ENCODE data around the gene TPK1. TPM values are rescaled to one million over a fixed set of nuclear protein-coding genes. Genes with fewer than 3 reads are reported as not detected.

TPK1 gene
- polyA plus RNA-seq, 2 of the 4 experiments (the other 2 are of a cell fraction), result 1.4 to 2.5 TPM

GRCh38 chr7:144821067-144821466, 14.8 kb downstream of the TPK1 start:
- Histone ChIP-seq H3K4me1 (peaks cover 8% of the 10 kb centered on the region; the same call in 1 of the 3 replicates), H3K4me2 (no peak overlapping the region), H3K4me3 (no peak overlapping the region), H3K9me3 (no peaks in the 10 kb centered on the region), H3K27ac (no peak overlapping the region)
- ChIA-PET POLR2A (no interaction called here), CTCF (no interaction called here)
- no peak for ATAC-seq
- no peak for TF ChIP-seq JUN (IDR thresholded peaks at IDR 0.05)
- TF ChIP-seq POLR2A (IDR thresholded peaks at IDR 0.05; ENCODE audit: low read length), result no peak
- TF ChIP-seq PBX3 (IDR thresholded peaks at IDR 0.05), result no peak
- no peak for TF ChIP-seq MAFK (IDR thresholded peaks at IDR 0.05; ENCODE audit: partially characterized antibody)
- no peak for TF ChIP-seq EHF (CRISPR knock-in tag; IDR thresholded peaks at IDR 0.05)
- TF ChIP-seq RFX5 (IDR thresholded peaks at IDR 0.05), result no peak
- no peak for TF ChIP-seq ZFP36 (IDR thresholded peaks at IDR 0.05; ENCODE audit: borderline replicate concordance, partially characterized antibody)
- no peak for TF ChIP-seq HOXA7 (CRISPR knock-in tag; IDR thresholded peaks at IDR 0.05)
- no peak for TF ChIP-seq EHMT2 (IDR thresholded peaks at IDR 0.05; ENCODE audit: low read depth)
- no peak for TF ChIP-seq GATA3 (IDR thresholded peaks at IDR 0.05; ENCODE audit: borderline replicate concordance)
- TF ChIP-seq JUNB (IDR thresholded peaks at IDR 0.05), result no peak
- TF ChIP-seq ZSCAN20 (CRISPR knock-in tag; IDR thresholded peaks at IDR 0.05), result no peak
- TF ChIP-seq POLR2AphosphoS2 (conservative IDR thresholded peaks at IDR 0.05; ENCODE audit: low read length), result no peak
- TF ChIP-seq FOXS1 (CRISPR knock-in tag; IDR thresholded peaks at IDR 0.05), result no peak
- TF ChIP-seq MAX (IDR thresholded peaks at IDR 0.05), result no peak
- no peak for TF ChIP-seq NPAS2 (CRISPR knock-in tag; IDR thresholded peaks at IDR 0.05; ENCODE audit: borderline replicate concordance)
- TF ChIP-seq MYC (IDR thresholded peaks at IDR 0.05; ENCODE audit: borderline replicate concordance, low read length), result no peak
- FAIRE-seq, result no peak
- DNase-seq (ENCODE audit: low read depth in 1 of 2, low spot score in 1 of 2), result no peak
- 72% methylated on average over 4 of the region's 4 CpGs for WGBS (ENCODE audit: missing lambda C conversion rate)

DNA sequence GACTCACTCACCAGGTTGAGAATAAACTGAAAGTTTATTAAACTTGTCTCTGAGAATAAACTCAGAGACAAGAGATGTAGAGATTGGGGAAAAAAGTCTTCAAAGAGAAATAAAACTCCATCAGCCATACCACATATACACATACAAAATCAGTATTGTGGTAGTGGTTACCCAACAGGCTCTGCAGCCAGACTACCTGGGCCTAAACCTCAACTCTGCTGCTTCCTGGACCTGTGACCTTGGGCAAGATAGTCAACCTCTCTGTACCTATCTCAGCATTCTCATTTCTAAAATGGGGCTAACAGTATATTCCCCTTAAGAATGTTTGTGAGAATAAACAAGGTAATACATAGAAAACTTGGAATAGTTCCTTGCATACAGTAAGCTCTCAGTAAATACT, 15.3 kb downstream of the TPK1 start:
- ATAC-seq (no peak), FAIRE-seq (no peak)
- CTCF ChIA-PET, result no interaction called here

DNA sequence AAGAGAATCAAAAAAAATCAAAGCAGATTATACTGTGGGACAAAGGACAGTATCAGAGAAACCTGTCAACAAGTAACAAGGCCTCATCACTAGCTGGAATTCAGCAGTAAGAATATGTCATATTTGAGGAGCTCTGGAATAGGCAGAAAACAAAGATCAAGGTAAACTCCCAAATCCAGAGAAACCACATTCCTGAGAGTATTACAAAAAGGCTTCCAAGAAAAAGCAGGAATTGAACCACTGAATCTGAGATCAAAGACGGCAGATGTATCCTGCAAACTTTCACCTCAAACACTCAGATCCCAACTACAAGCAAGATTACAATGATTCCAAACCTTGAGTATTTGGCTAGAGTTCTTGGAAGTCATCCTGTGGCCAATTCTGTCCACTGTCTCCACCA, 16.3 kb downstream of the TPK1 start:
- 71% methylated on average over 1 of the region's 1 CpG for WGBS (ENCODE audit: missing lambda C conversion rate)
- no peak overlapping the region for H3K4me2 ChIP-seq
- TF ChIP-seq ZSCAN20 (CRISPR knock-in tag; IDR thresholded peaks at IDR 0.05) (no peak), NFE2L2 (conservative IDR thresholded peaks at IDR 0.05; ENCODE audit: low read length) (no peak), ZNF302 (CRISPR knock-in tag; IDR thresholded peaks at IDR 0.05) (no peak), SREBF2 (IDR thresholded peaks at IDR 0.05) (no peak), TP53 (CRISPR knock-in tag; IDR thresholded peaks at IDR 0.05) (no peak)
- TF ChIP-seq, protein P1, sequence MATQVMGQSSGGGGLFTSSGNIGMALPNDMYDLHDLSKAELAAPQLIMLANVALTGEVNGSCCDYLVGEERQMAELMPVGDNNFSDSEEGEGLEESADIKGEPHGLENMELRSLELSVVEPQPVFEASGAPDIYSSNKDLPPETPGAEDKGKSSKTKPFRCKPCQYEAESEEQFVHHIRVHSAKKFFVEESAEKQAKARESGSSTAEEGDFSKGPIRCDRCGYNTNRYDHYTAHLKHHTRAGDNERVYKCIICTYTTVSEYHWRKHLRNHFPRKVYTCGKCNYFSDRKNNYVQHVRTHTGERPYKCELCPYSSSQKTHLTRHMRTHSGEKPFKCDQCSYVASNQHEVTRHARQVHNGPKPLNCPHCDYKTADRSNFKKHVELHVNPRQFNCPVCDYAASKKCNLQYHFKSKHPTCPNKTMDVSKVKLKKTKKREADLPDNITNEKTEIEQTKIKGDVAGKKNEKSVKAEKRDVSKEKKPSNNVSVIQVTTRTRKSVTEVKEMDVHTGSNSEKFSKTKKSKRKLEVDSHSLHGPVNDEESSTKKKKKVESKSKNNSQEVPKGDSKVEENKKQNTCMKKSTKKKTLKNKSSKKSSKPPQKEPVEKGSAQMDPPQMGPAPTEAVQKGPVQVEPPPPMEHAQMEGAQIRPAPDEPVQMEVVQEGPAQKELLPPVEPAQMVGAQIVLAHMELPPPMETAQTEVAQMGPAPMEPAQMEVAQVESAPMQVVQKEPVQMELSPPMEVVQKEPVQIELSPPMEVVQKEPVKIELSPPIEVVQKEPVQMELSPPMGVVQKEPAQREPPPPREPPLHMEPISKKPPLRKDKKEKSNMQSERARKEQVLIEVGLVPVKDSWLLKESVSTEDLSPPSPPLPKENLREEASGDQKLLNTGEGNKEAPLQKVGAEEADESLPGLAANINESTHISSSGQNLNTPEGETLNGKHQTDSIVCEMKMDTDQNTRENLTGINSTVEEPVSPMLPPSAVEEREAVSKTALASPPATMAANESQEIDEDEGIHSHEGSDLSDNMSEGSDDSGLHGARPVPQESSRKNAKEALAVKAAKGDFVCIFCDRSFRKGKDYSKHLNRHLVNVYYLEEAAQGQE (IDR thresholded peaks at IDR 0.05), result no peak
- TF ChIP-seq, protein P2, sequence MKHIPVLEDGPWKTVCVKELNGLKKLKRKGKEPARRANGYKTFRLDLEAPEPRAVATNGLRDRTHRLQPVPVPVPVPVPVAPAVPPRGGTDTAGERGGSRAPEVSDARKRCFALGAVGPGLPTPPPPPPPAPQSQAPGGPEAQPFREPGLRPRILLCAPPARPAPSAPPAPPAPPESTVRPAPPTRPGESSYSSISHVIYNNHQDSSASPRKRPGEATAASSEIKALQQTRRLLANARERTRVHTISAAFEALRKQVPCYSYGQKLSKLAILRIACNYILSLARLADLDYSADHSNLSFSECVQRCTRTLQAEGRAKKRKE (CRISPR knock-in tag; IDR thresholded peaks at IDR 0.05; ENCODE audit: low read depth), result no peak
- peaks cover 7% of the 10 kb centered on the region; the same call in 1 of the 3 replicates for H3K4me1 ChIP-seq
- FAIRE-seq (no peak), ATAC-seq (no peak), DNase-seq (ENCODE audit: low read depth in 1 of 2, low spot score in 1 of 2) (no peak)
- ChIA-PET CTCF (no interaction called here), POLR2A (no interaction called here)
- no peak overlapping the region for H3K27ac ChIP-seq
- H3K4me3 ChIP-seq, result no peak overlapping the region
- no peaks in the 10 kb centered on the region for H3K9me3 ChIP-seq

More for the DNA sequence above, 15.3 kb downstream of the TPK1 start:
- Histone ChIP-seq H3K9me3 (no peaks in the 10 kb centered on the region), H3K27ac (no peak overlapping the region), H3K4me1 (peaks cover 8% of the 10 kb centered on the region; the same call in 1 of the 3 replicates), H3K4me2 (no peak overlapping the region), H3K4me3 (no peak overlapping the region)
- no peak for DNase-seq (ENCODE audit: low read depth in 1 of 2, low spot score in 1 of 2)
- TF ChIP-seq RCOR1 (IDR thresholded peaks at IDR 0.05; ENCODE audit: low read depth, low read length) (no peak), CHD2 (IDR thresholded peaks at IDR 0.05; ENCODE audit: low read length, partially characterized antibody) (no peak), CEBPB (IDR thresholded peaks at IDR 0.05) (no peak), RFX5 (IDR thresholded peaks at IDR 0.05) (no peak), RAD21 (conservative IDR thresholded peaks at IDR 0.05 in 1 of 2, IDR thresholded peaks at IDR 0.05 in 1 of 2) (no peak)
- TF ChIP-seq, protein P2 (CRISPR knock-in tag; IDR thresholded peaks at IDR 0.05; ENCODE audit: low read depth), result no peak
- POLR2A ChIA-PET, result no interaction called here
